ENCODE data around the gene RPP21.

- TF ChIP-seq CTCF (conservative IDR thresholded peaks at IDR 0.05; ENCODE audit: low read length), result no peak
- no peak for TF ChIP-seq EZH2phosphoT487 (IDR thresholded peaks at IDR 0.05; ENCODE audit: borderline replicate concordance, low read depth, low read length)
These were observed 18.5 kb downstream of the RPP21 start for GRCh38 chr6:30363459-30363858.
